ENCODE measurements around the gene CPLANE1.

- TF ChIP-seq EZH2 (IDR thresholded peaks at IDR 0.05; ENCODE audit: borderline replicate concordance, low read length) (no peak), CTCF (conservative IDR thresholded peaks at IDR 0.05 in 1 of 2, IDR thresholded peaks at IDR 0.05 in 1 of 2; ENCODE audit: extremely low read depth in 1 of 2, insufficient read depth in 1 of 2, low read depth in 1 of 2, low read length in 2 of 2) (no peak)
Observed at GRCh38 chr5:37234288-37234687, 14.9 kb downstream of the CPLANE1 start.

Data from mammary epithelial cell (primary cell).